AG04450 (cell line): Measurements from ENCODE around the gene SIGLEC11. TPM values are rescaled to one million over a fixed set of nuclear protein-coding genes. Genes with fewer than 3 reads are reported as not detected.

Experiments
- CTCF ChIA-PET: fragments of 300-600, 350-600 bp; formaldehyde crosslinking; extraction: SDS; loops from one replicate; lab custom pipeline; 2022; ENCODE audit warnings: antibody characterized with exemption, inconsistent platforms; lab: Charles Lee
- POLR2A ChIA-PET: fragments of 350-600 bp; formaldehyde crosslinking; extraction: SDS; loops from one replicate; lab custom pipeline; 2021; ENCODE audit warnings: antibody characterized with exemption, inconsistent platforms; lab: Yijun Ruan, JAX
- DNase-seq: peaks from one replicate; pipeline ENCODE4 v3.0.0-alpha.2; 2011; ENCODE audit warnings: low read depth, low spot score
- H3K27ac ChIP-seq: one replicate; pipeline ENCODE4 v1.5.1; 2012; ENCODE audit warnings: low read depth, low read length, control low read depth
- H3K27me3 ChIP-seq: one replicate; pipeline ENCODE4 v1.6.0; 2012; ENCODE audit warnings: low read length; ENCODE audit not compliant: control insufficient read depth, insufficient read depth
- H3K4me3 ChIP-seq: 2 replicates; pipeline ENCODE4 v1.5.1; 2011; ENCODE audit warnings: mild to moderate bottlenecking, low read depth, low read length, control low read depth
- H3K9me3 ChIP-seq: 2 replicates; pipeline ENCODE4 v1.5.1; 2012; ENCODE audit warnings: low read length; ENCODE audit not compliant: control insufficient read depth, insufficient read depth
- polyA plus RNA-seq: library from polyadenylated mRNA; depleted of rRNA; stranded (reverse); fragments of >200 nt; gene quantifications from 2 replicates; pipeline ENCODE4 v1.2.3, GENCODE V29; 2011
- TF ChIP-seq, protein P1 (sequence below): IDR thresholded peaks from 2 replicates; pipeline ENCODE4 v1.5.1; 2011; ENCODE audit warnings: low read depth, low read length, control low read depth, inconsistent platforms

Gene SIGLEC11
- polyA plus RNA-seq, 1 experiment, result not detected

GRCh38 chr19:49953416-49953815, 7.6 kb downstream of the SIGLEC11 start:
- TF ChIP-seq, protein P1, sequence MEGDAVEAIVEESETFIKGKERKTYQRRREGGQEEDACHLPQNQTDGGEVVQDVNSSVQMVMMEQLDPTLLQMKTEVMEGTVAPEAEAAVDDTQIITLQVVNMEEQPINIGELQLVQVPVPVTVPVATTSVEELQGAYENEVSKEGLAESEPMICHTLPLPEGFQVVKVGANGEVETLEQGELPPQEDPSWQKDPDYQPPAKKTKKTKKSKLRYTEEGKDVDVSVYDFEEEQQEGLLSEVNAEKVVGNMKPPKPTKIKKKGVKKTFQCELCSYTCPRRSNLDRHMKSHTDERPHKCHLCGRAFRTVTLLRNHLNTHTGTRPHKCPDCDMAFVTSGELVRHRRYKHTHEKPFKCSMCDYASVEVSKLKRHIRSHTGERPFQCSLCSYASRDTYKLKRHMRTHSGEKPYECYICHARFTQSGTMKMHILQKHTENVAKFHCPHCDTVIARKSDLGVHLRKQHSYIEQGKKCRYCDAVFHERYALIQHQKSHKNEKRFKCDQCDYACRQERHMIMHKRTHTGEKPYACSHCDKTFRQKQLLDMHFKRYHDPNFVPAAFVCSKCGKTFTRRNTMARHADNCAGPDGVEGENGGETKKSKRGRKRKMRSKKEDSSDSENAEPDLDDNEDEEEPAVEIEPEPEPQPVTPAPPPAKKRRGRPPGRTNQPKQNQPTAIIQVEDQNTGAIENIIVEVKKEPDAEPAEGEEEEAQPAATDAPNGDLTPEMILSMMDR, result no peak
- Histone ChIP-seq H3K27me3 (peaks cover 33% of the 10 kb centered on the region), H3K9me3 (no peaks in the 10 kb centered on the region; the same call in 1 of the 2 replicates), H3K4me3 (no peak overlapping the region), H3K27ac (no peak overlapping the region)
- POLR2A ChIA-PET, result no interaction called here
- CTCF ChIA-PET, result interaction anchor here (0.9 to 2.7 kb wide), 3 partner anchors 16 to 183 kb away, joined by 3 to 15 read pairs (median 6); no protein-coding TSS in a partner anchor
- no peak for DNase-seq

GRCh38 chr19:49952906-49953305, 8.1 kb downstream of the SIGLEC11 start:
- no peak overlapping the region for H3K4me3 ChIP-seq
- H3K9me3 ChIP-seq, result no peaks in the 10 kb centered on the region; the same call in 1 of the 2 replicates
- H3K27me3 ChIP-seq, result peaks cover 33% of the 10 kb centered on the region
- CTCF ChIA-PET, result interaction anchor here (1.6 to 2.7 kb wide), 2 partner anchors 15 to 31 kb away, joined by 6 to 15 read pairs; no protein-coding TSS in a partner anchor
- DNase-seq, result no peak
- POLR2A ChIA-PET, result no interaction called here
- TF ChIP-seq, protein P1, result no peak
- H3K27ac ChIP-seq, result no peak overlapping the region

DNA sequence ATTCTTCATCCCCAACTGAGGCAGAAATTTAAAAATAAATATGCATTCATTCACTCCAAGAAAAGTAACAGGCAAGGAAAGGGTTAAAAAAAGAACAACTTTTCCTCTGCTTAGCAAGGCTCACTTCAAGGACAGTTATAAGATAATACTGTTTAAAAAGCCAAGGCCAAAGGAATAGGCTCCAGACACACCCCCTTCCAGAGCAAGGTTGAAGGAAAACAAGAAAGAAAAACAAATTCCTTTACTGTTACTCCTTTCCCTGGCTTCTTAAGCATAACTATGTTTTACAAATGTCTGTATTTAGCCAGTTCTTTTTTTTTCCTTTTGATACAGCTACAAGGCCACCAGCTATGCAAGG, 8.5 kb downstream of the SIGLEC11 start:
- ChIA-PET POLR2A (no interaction called here), CTCF (interaction anchor here (0.6 to 2.7 kb wide), 2 partner anchors 13 to 15 kb away, joined by 5 to 15 read pairs; no protein-coding TSS in a partner anchor)
- Histone ChIP-seq H3K27ac (no peak overlapping the region), H3K4me3 (no peak overlapping the region), H3K9me3 (no peaks in the 10 kb centered on the region; the same call in 1 of the 2 replicates), H3K27me3 (peaks cover 33% of the 10 kb centered on the region)
- TF ChIP-seq, protein P1, result no peak
- no peak for DNase-seq

GRCh38 chr19:49951806-49952478, 9.0 kb downstream of the SIGLEC11 start:
- ChIA-PET POLR2A (no interaction called here), CTCF (interaction anchor here (0.6 to 2.7 kb wide), 3 partner anchors 13 to 14 kb away, joined by 5 to 15 read pairs (median 7); no protein-coding TSS in a partner anchor)
- no peak for DNase-seq
- Histone ChIP-seq H3K27me3 (peaks cover 33% of the 10 kb centered on the region), H3K9me3 (no peaks in the 10 kb centered on the region; the same call in 1 of the 2 replicates), H3K27ac (no peak overlapping the region), H3K4me3 (no peak overlapping the region)
- TF ChIP-seq, protein P1, result no peak

DNA sequence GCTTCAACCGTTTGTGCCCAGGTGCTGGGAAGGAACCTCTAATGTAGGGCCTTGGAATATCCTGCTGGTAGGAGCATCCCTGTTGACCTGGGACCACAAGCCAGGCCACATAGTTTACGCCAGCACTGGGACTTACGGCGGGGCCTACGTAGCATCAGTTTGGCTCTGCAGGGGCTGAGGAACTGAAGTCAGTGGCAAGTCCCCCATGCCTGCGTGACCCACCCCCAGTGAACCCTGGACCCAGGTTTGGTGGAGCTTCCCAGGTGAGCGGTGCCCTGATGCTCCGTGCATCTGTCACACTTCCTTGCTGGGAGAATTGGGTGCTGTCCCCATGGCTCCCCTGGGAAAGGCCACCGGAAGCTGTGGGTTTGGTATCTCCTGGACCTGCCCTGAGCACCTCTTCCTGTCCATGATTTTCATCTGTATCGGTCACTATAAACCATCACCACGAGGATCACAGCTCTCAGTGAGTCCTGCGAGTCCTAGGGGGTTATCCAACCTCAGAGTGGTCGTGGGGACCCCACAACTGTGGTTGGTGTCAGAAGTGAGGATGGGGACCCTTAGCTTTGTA, 9.9 kb downstream of the SIGLEC11 start:
- ChIA-PET CTCF (interaction anchor here (1.6 kb wide), 1 partner anchor 13 kb away, joined by 7 read pairs; no protein-coding TSS in a partner anchor), POLR2A (no interaction called here)
- no peaks in the 10 kb centered on the region; the same call in 1 of the 2 replicates for H3K9me3 ChIP-seq
- H3K27me3 ChIP-seq, result peaks cover 30% of the 10 kb centered on the region
- no peak for DNase-seq
- no peak overlapping the region for H3K4me3 ChIP-seq
- TF ChIP-seq, protein P1, result no peak
- H3K27ac ChIP-seq, result no peak overlapping the region
